ENCODE results near the gene TDRD7. TPM values are rescaled to one million over a fixed set of nuclear protein-coding genes. Genes with fewer than 3 reads are reported as not detected.

Gene TDRD7
- total RNA-seq, 1 donor from 2014 or later = 8.6 TPM

GRCh38 chr9:97521576-97522333, 109.9 kb downstream of the TDRD7 start:
- Mint-ChIP-seq H3K9me3 (no peaks in the 10 kb centered on the region), H3K36me3 (no peaks in the 10 kb centered on the region), H3K27me3 (ENCODE audit: low read depth) (peaks cover 6% of the 10 kb centered on the region), H3K4me1 (peaks cover 30% of the 10 kb centered on the region), H3K27ac (no peak overlapping the region), H3K4me3 (no peak overlapping the region)
- no peak for TF ChIP-seq CTCF (IDR thresholded peaks at IDR 0.05; ENCODE audit: unreplicated experiment)
- DNase-seq (ENCODE audit: low spot score in 2 of 2, unreplicated experiment in 2 of 2) = no peak

GRCh38 chr9:97524424-97524823, 112.5 kb downstream of the TDRD7 start:
- no peaks in the 10 kb centered on the region for H3K36me3 Mint-ChIP-seq
- peaks cover 3% of the 10 kb centered on the region for H3K27me3 Mint-ChIP-seq (ENCODE audit: low read depth)
- H3K4me1 Mint-ChIP-seq = peaks cover 36% of the 10 kb centered on the region
- DNase-seq (ENCODE audit: low spot score in 2 of 2, unreplicated experiment in 2 of 2) = no peak
- H3K27ac Mint-ChIP-seq = no peak overlapping the region
- TF ChIP-seq CTCF (IDR thresholded peaks at IDR 0.05; ENCODE audit: unreplicated experiment) = no peak
- no peak overlapping the region for H3K4me3 Mint-ChIP-seq
- no peaks in the 10 kb centered on the region for H3K9me3 Mint-ChIP-seq

- TF ChIP-seq CTCF (IDR thresholded peaks at IDR 0.05; ENCODE audit: unreplicated experiment) = no peak
Observed at GRCh38 chr9:97525451-97525850, 113.6 kb downstream of the TDRD7 start.

GRCh38 chr9:97526895-97527575, 115.1 kb downstream of the TDRD7 start:
- Mint-ChIP-seq H3K27ac (peak overlapping the region; percentile 87), H3K4me3 (no peak overlapping the region), H3K27me3 (ENCODE audit: low read depth) (peaks cover 3% of the 10 kb centered on the region), H3K4me1 (peaks cover 29% of the 10 kb centered on the region), H3K9me3 (no peaks in the 10 kb centered on the region), H3K36me3 (no peaks in the 10 kb centered on the region)
- no peak for TF ChIP-seq CTCF (IDR thresholded peaks at IDR 0.05; ENCODE audit: unreplicated experiment)
- no peak for DNase-seq (ENCODE audit: low spot score in 2 of 2, unreplicated experiment in 2 of 2)

More at GRCh38 chr9:97525451-97525850, 113.6 kb downstream of the TDRD7 start:
- peaks cover 3% of the 10 kb centered on the region for H3K27me3 Mint-ChIP-seq (ENCODE audit: low read depth)
- no peak overlapping the region for H3K4me3 Mint-ChIP-seq
- H3K27ac Mint-ChIP-seq = no peak overlapping the region
- no peaks in the 10 kb centered on the region for H3K9me3 Mint-ChIP-seq
- peaks cover 30% of the 10 kb centered on the region for H3K4me1 Mint-ChIP-seq
- DNase-seq (ENCODE audit: low spot score in 2 of 2, unreplicated experiment in 2 of 2) = no peak
- no peaks in the 10 kb centered on the region for H3K36me3 Mint-ChIP-seq

- peak overlapping the region; percentile 87 for H3K27ac Mint-ChIP-seq
- H3K4me3 Mint-ChIP-seq = no peak overlapping the region
- peaks cover 3% of the 10 kb centered on the region for H3K27me3 Mint-ChIP-seq (ENCODE audit: low read depth)
- H3K4me1 Mint-ChIP-seq = peaks cover 29% of the 10 kb centered on the region
- no peaks in the 10 kb centered on the region for H3K9me3 Mint-ChIP-seq
- no peak for DNase-seq (ENCODE audit: low spot score in 2 of 2, unreplicated experiment in 2 of 2)
- no peaks in the 10 kb centered on the region for H3K36me3 Mint-ChIP-seq
- TF ChIP-seq CTCF (IDR thresholded peaks at IDR 0.05; ENCODE audit: unreplicated experiment) = no peak
Observed at GRCh38 chr9:97527626-97528528, 116.0 kb downstream of the TDRD7 start.

Data from mesothelial cell of epicardium (in vitro differentiated cells).